Small intestine (tissue), 7 donors: ENCODE data around the gene VIPR2. TPM values are rescaled to one million over a fixed set of nuclear protein-coding genes. Genes with fewer than 3 reads are reported as not detected.

ENCODE experiments used
- DNase-seq, 2 donors: peaks; one replicate each; pipeline versions ENCODE4 v3.0.0 to v3.0.0-alpha.2; 2013
- FAIRE-seq: peaks from 2 replicates; lab custom pipeline; 2012; peaks lifted over from hg19 to GRCh38; lab: Jason Lieb, UNC
- H3K27ac ChIP-seq, 3 donors: one replicate each; pipeline ENCODE4 v1.5.1; 2013; ENCODE audit warnings: low read length in 2 of 3, mild to moderate bottlenecking in 2 of 3, control low read depth in 1 of 3, inconsistent platforms in 1 of 3, low read depth in 1 of 3, moderate library complexity in 1 of 3
- H3K27me3 ChIP-seq, 3 donors: one replicate each; pipeline ENCODE4 v1.6.1; 2013; ENCODE audit warnings: low read length in 3 of 3, inconsistent platforms in 1 of 3; ENCODE audit not compliant: control insufficient read depth in 3 of 3, insufficient read depth in 3 of 3
- H3K36me3 ChIP-seq, 3 donors: one replicate each; pipeline ENCODE4 v1.6.1; 2013; ENCODE audit warnings: low read length in 3 of 3, inconsistent platforms in 1 of 3, low read depth in 1 of 3, mild to moderate bottlenecking in 1 of 3, moderate library complexity in 1 of 3; ENCODE audit not compliant: control insufficient read depth in 3 of 3, insufficient read depth in 2 of 3
- H3K4me1 ChIP-seq, 3 donors: one replicate each; pipeline ENCODE4 v1.6.1; 2013; ENCODE audit warnings: low read length in 2 of 3, inconsistent platforms in 1 of 3, low read depth in 1 of 3, mild to moderate bottlenecking in 1 of 3, moderate library complexity in 1 of 3; ENCODE audit not compliant: control insufficient read depth in 3 of 3, insufficient read depth in 2 of 3
- H3K4me3 ChIP-seq, 3 donors: one replicate each; pipeline ENCODE4 v1.5.1; 2013; ENCODE audit warnings: low read length in 3 of 3, control low read depth in 1 of 3, inconsistent platforms in 1 of 3, low read depth in 1 of 3, mild to moderate bottlenecking in 1 of 3, moderate library complexity in 1 of 3
- H3K9me3 ChIP-seq, 2 donors: one replicate each; pipeline ENCODE4 v1.6.1; 2013; ENCODE audit warnings: low read depth in 1 of 2, low read length in 1 of 2; ENCODE audit not compliant: control insufficient read depth in 2 of 2, insufficient read depth in 1 of 2
- WGBS, 3 donors: extraction: QIAGEN DNeasy Blood & Tissue Kit; methylation state at CpG; one replicate each; pipeline ENCODE4 v1.1.7; 2013; 5-methylcytosine and 5-hydroxymethylcytosine counted together
- polyA plus RNA-seq, 4 donors: library from polyadenylated mRNA; stranded (reverse) in 3 of 4; unstranded in 1 of 4; fragments of 200-250 nt in 3 of 4; fragments of 120-200 nt in 1 of 4; gene quantifications; one replicate each; pipeline versions ENCODE4 v1.2.1 to v1.2.3, GENCODE V29; 2013
- donor health status: healthy with polysubstance abuse.
- donor health status: control.
- donor health status: control.
- donor health status: Bipolar disorder and iron deficiency.
- donor health status: healthy.

VIPR2 gene
- polyA plus RNA-seq, 4 donors, result 0.81 to 1.2 (median 0.97) TPM; not detected in 1

GRCh38 chr7:159094919-159095915 is 49.5 kb downstream of the VIPR2 start:
- DNase-seq, result no peak
- H3K27me3 ChIP-seq, result no peaks in the 10 kb centered on the region
- H3K4me3 ChIP-seq, result no peak overlapping the region
- no peaks in the 10 kb centered on the region for H3K9me3 ChIP-seq
- no peaks in the 10 kb centered on the region for H3K4me1 ChIP-seq
- H3K27ac ChIP-seq, result no peak overlapping the region
- no peak for FAIRE-seq
- WGBS, 3 donors, result 69 to 79% (median 78%) methylated on average over 17 of the region's 17 CpGs
- H3K36me3 ChIP-seq, result no peaks in the 10 kb centered on the region

GRCh38 chr7:159094023-159094740 is 50.5 kb downstream of the VIPR2 start:
- no peak overlapping the region for H3K27ac ChIP-seq
- no peak overlapping the region for H3K4me3 ChIP-seq
- WGBS, 3 donors, result 79 to 81% (median 79%) methylated on average over 16 of the region's 16 CpGs
- H3K4me1 ChIP-seq, result no peaks in the 10 kb centered on the region
- no peak for DNase-seq
- no peaks in the 10 kb centered on the region for H3K9me3 ChIP-seq
- H3K27me3 ChIP-seq, result no peaks in the 10 kb centered on the region
- H3K36me3 ChIP-seq, result no peaks in the 10 kb centered on the region
- FAIRE-seq, result no peak

- DNase-seq (no peak), FAIRE-seq (no peak)
- WGBS, 3 donors, result 86 to 91% (median 90%) methylated on average over 31 of the region's 31 CpGs
- Histone ChIP-seq H3K4me3 (no peak overlapping the region), H3K27ac (no peak overlapping the region), H3K36me3 (no peaks in the 10 kb centered on the region), H3K27me3 (no peaks in the 10 kb centered on the region), H3K4me1 (no peaks in the 10 kb centered on the region), H3K9me3 (no peaks in the 10 kb centered on the region)
Measured at GRCh38 chr7:159093351-159093971, 51.2 kb downstream of the VIPR2 start.

- FAIRE-seq (no peak), DNase-seq (no peak)
- Histone ChIP-seq H3K36me3 (no peaks in the 10 kb centered on the region), H3K27ac (no peak overlapping the region), H3K4me1 (no peaks in the 10 kb centered on the region), H3K9me3 (no peaks in the 10 kb centered on the region), H3K27me3 (no peaks in the 10 kb centered on the region), H3K4me3 (no peak overlapping the region)
- WGBS, 3 donors, result 64 to 77% (median 70%) methylated on average over 13 of the region's 13 CpGs
Measured at GRCh38 chr7:159092701-159093121, 52.0 kb downstream of the VIPR2 start.

GRCh38 chr7:159091480-159092475 is 52.9 kb downstream of the VIPR2 start:
- 80 to 88% (median 85%) methylated on average over 30 to 31 of the region's 31 CpGs for WGBS, 3 donors
- no peak for DNase-seq
- Histone ChIP-seq H3K9me3 (no peaks in the 10 kb centered on the region), H3K4me3 (no peak overlapping the region), H3K4me1 (no peaks in the 10 kb centered on the region), H3K36me3 (no peaks in the 10 kb centered on the region), H3K27me3 (no peaks in the 10 kb centered on the region), H3K27ac (no peak overlapping the region)
- no peak for FAIRE-seq

GRCh38 chr7:159091041-159091440 is 53.6 kb downstream of the VIPR2 start:
- Histone ChIP-seq H3K36me3 (no peaks in the 10 kb centered on the region), H3K4me1 (no peaks in the 10 kb centered on the region), H3K9me3 (no peaks in the 10 kb centered on the region), H3K27ac (no peak overlapping the region), H3K27me3 (no peaks in the 10 kb centered on the region), H3K4me3 (no peak overlapping the region)
- FAIRE-seq (no peak), DNase-seq (no peak)
- WGBS, 3 donors, result 82 to 85% (median 84%) methylated on average over 13 of the region's 13 CpGs

GRCh38 chr7:159088016-159088865 is 56.4 kb downstream of the VIPR2 start:
- no peak for DNase-seq
- 76 to 88% (median 79%) methylated on average over 18 of the region's 18 CpGs for WGBS, 3 donors
- Histone ChIP-seq H3K9me3 (no peaks in the 10 kb centered on the region), H3K27me3 (no peaks in the 10 kb centered on the region), H3K36me3 (no peaks in the 10 kb centered on the region), H3K4me3 (no peak overlapping the region), H3K27ac (no peak overlapping the region), H3K4me1 (no peaks in the 10 kb centered on the region)
- no peak for FAIRE-seq
